HEK293 (cell line): ENCODE data around the gene FAM240A.

Experiments used
- CTCF ChIA-PET: fragments of 350-600 bp; formaldehyde crosslinking; extraction: SDS; loops from one replicate; lab custom pipeline; 2021; ENCODE audit warnings: antibody characterized with exemption; lab: Yijun Ruan, JAX
- POLR2A ChIA-PET: fragments of 300-600 bp; formaldehyde crosslinking; extraction: SDS; loops from one replicate; lab custom pipeline; 2020; ENCODE audit warnings: antibody characterized with exemption, inconsistent platforms; lab: Yijun Ruan, JAX
- H3K27ac ChIP-seq: fragments of 200-500 bp; sonication (Bioruptor generic); 2 replicates; pipeline ENCODE4 v1.5.1; 2014; ENCODE audit warnings: low read depth, low read length, control low read depth, inconsistent platforms; ENCODE audit errors: extremely low read depth
- H3K36me3 ChIP-seq, 2 experiments: fragments of 200-500 bp in 1 of 2; sonication (Bioruptor generic) in 1 of 2; 1 replicate in 1 of 2; 2 replicates in 1 of 2; pipeline ENCODE4 v1.5.1; 2014 to 2017; ENCODE audit warnings: inconsistent platforms in 2 of 2, low read length in 2 of 2; ENCODE audit not compliant: control insufficient read depth in 2 of 2, insufficient read depth in 1 of 2
- H3K4me1 ChIP-seq: fragments of 200-500 bp; sonication (Bioruptor generic); 2 replicates; pipeline ENCODE4 v1.5.1; 2014; ENCODE audit warnings: mild to moderate bottlenecking, low read length, inconsistent platforms; ENCODE audit not compliant: control insufficient read depth, insufficient read depth
- H3K4me3 ChIP-seq: 2 replicates; pipeline ENCODE4 v1.5.1; 2011; ENCODE audit warnings: low read depth, mild to moderate bottlenecking, control low read depth, low read length, moderate library complexity
- H3K9me3 ChIP-seq: fragments of 200-500 bp; sonication (Bioruptor generic); 2 replicates; pipeline ENCODE4 v1.5.1; 2014; ENCODE audit warnings: low read depth, low read length, inconsistent platforms; ENCODE audit not compliant: control insufficient read depth, insufficient read depth
- BCL11B ChIP-seq: fragments of 450-650 bp; formaldehyde crosslinking; IDR thresholded peaks from 2 replicates; pipeline ENCODE4 v1.5.1; 2016; ENCODE audit warnings: low read depth, missing biosample characterization, missing genetic modification characterization
- BCL6B ChIP-seq: fragments of 450-650 bp; formaldehyde crosslinking; IDR thresholded peaks from 2 replicates; pipeline ENCODE4 v1.5.1; 2017; ENCODE audit warnings: missing biosample characterization, missing genetic modification characterization
- GLI4 ChIP-seq: fragments of 450-650 bp; formaldehyde crosslinking; IDR thresholded peaks from 2 replicates; pipeline ENCODE4 v1.5.1; 2016; ENCODE audit warnings: missing biosample characterization, missing genetic modification characterization
- HOXD13 ChIP-seq: sonication (generic); formaldehyde crosslinking; IDR thresholded peaks from 2 replicates; pipeline ENCODE4 v1.8.0; 2022; ENCODE audit warnings: missing genetic modification reagents, borderline replicate concordance
- OSR2 ChIP-seq: fragments of 450-650 bp; formaldehyde crosslinking; IDR thresholded peaks from 2 replicates; pipeline ENCODE4 v1.5.1; 2016; ENCODE audit warnings: missing biosample characterization, missing genetic modification characterization
- OVOL3 ChIP-seq: fragments of 450-650 bp; formaldehyde crosslinking; IDR thresholded peaks from 2 replicates; pipeline ENCODE4 v1.5.1; 2016; ENCODE audit warnings: missing biosample characterization, missing genetic modification characterization
- RBAK ChIP-seq: fragments of 450-650 bp; formaldehyde crosslinking; IDR thresholded peaks from 2 replicates; pipeline ENCODE4 v1.5.1; 2016; ENCODE audit warnings: missing biosample characterization, missing genetic modification characterization
- SP2 ChIP-seq: fragments of 450-650 bp; formaldehyde crosslinking; IDR thresholded peaks from 2 replicates; pipeline ENCODE4 v1.5.1; 2016; ENCODE audit warnings: missing biosample characterization, missing genetic modification characterization
- WT1 ChIP-seq: fragments of 450-650 bp; formaldehyde crosslinking; IDR thresholded peaks from 2 replicates; pipeline ENCODE4 v1.5.1; 2016; ENCODE audit warnings: missing biosample characterization, missing genetic modification characterization
- ZBTB10 ChIP-seq: fragments of 450-650 bp; formaldehyde crosslinking; IDR thresholded peaks from 2 replicates; pipeline ENCODE4 v1.5.1; 2016; ENCODE audit warnings: missing biosample characterization, missing genetic modification characterization
- ZBTB48 ChIP-seq: fragments of 450-650 bp; formaldehyde crosslinking; IDR thresholded peaks from 2 replicates; pipeline ENCODE4 v1.5.1; 2016; ENCODE audit warnings: missing biosample characterization, missing genetic modification characterization
- ZBTB8A ChIP-seq: fragments of 450-650 bp; formaldehyde crosslinking; IDR thresholded peaks from 2 replicates; pipeline ENCODE4 v1.5.1; 2016; ENCODE audit warnings: missing biosample characterization, missing genetic modification characterization
- ZNF133 ChIP-seq: fragments of 450-650 bp; formaldehyde crosslinking; IDR thresholded peaks from 2 replicates; pipeline ENCODE4 v1.5.1; 2016; ENCODE audit warnings: missing biosample characterization, missing genetic modification characterization
- ZNF155 ChIP-seq: fragments of 450-650 bp; formaldehyde crosslinking; IDR thresholded peaks from 2 replicates; pipeline ENCODE4 v1.5.1; 2016; ENCODE audit warnings: missing biosample characterization, missing genetic modification characterization
- ZNF157 ChIP-seq: fragments of 450-650 bp; formaldehyde crosslinking; IDR thresholded peaks from 2 replicates; pipeline ENCODE4 v1.5.1; 2016; ENCODE audit warnings: missing biosample characterization, missing genetic modification characterization
- ZNF169 ChIP-seq: fragments of 450-650 bp; formaldehyde crosslinking; IDR thresholded peaks from 2 replicates; pipeline ENCODE4 v1.5.1; 2016; ENCODE audit warnings: missing biosample characterization, missing genetic modification characterization
- ZNF239 ChIP-seq: fragments of 450-650 bp; formaldehyde crosslinking; IDR thresholded peaks from 2 replicates; pipeline ENCODE4 v1.5.1; 2016; ENCODE audit warnings: missing biosample characterization, missing genetic modification characterization
- ZNF24 ChIP-seq: fragments of 450-650 bp; formaldehyde crosslinking; IDR thresholded peaks from 2 replicates; pipeline ENCODE4 v1.5.1; 2016; ENCODE audit warnings: missing biosample characterization, missing genetic modification characterization
- ZNF404 ChIP-seq: fragments of 450-650 bp; formaldehyde crosslinking; IDR thresholded peaks from 2 replicates; pipeline ENCODE4 v1.5.1; 2017; ENCODE audit warnings: missing biosample characterization, missing genetic modification characterization
- ZNF501 ChIP-seq: fragments of 450-650 bp; formaldehyde crosslinking; IDR thresholded peaks from 2 replicates; pipeline ENCODE4 v1.5.1; 2016; ENCODE audit warnings: missing biosample characterization, missing genetic modification characterization
- ZNF558 ChIP-seq: fragments of 450-650 bp; formaldehyde crosslinking; IDR thresholded peaks from 2 replicates; pipeline ENCODE4 v1.5.1; 2016; ENCODE audit warnings: missing biosample characterization, missing genetic modification characterization
- ZNF560 ChIP-seq: fragments of 450-650 bp; formaldehyde crosslinking; IDR thresholded peaks from 2 replicates; pipeline ENCODE4 v1.5.1; 2017; ENCODE audit warnings: missing biosample characterization, missing genetic modification characterization, borderline replicate concordance
- ZNF664 ChIP-seq: fragments of 450-650 bp; formaldehyde crosslinking; IDR thresholded peaks from 2 replicates; pipeline ENCODE4 v1.5.1; 2016; ENCODE audit warnings: missing biosample characterization, missing genetic modification characterization
- ZNF76 ChIP-seq: fragments of 450-650 bp; formaldehyde crosslinking; IDR thresholded peaks from 2 replicates; pipeline ENCODE4; 2016; ENCODE audit warnings: low read depth, missing biosample characterization, missing genetic modification characterization, borderline replicate concordance
- ZSCAN16 ChIP-seq: fragments of 450-650 bp; formaldehyde crosslinking; IDR thresholded peaks from 2 replicates; pipeline ENCODE4 v1.5.1; 2016; ENCODE audit warnings: missing biosample characterization, missing genetic modification characterization
- ZSCAN23 ChIP-seq: fragments of 450-650 bp; formaldehyde crosslinking; IDR thresholded peaks from 2 replicates; pipeline ENCODE4 v1.5.1; 2016; ENCODE audit warnings: missing biosample characterization, missing genetic modification characterization

FAM240A gene

GRCh38 chr3:46674031-46674845 lies 61.9 kb downstream of the FAM240A start:
- Histone ChIP-seq H3K36me3 (no peaks in the 10 kb centered on the region), H3K4me1 (no peaks in the 10 kb centered on the region), H3K27ac (no peak overlapping the region), H3K9me3 (no peaks in the 10 kb centered on the region), H3K4me3 (no peak overlapping the region)
- CTCF ChIA-PET, result interaction anchor here (0.5 to 0.7 kb wide), 2 partner anchors 13 to 1115 kb away, joined by 3 read pairs; no protein-coding TSS in a partner anchor
- TF ChIP-seq ZNF155 (tag by site-specific recombination), result no peak
- TF ChIP-seq HOXD13 (CRISPR knock-in tag), result no peak
- no peak for TF ChIP-seq ZSCAN16 (tag by site-specific recombination)
- no peak for TF ChIP-seq OSR2 (tag by site-specific recombination)
- no peak for TF ChIP-seq ZNF76
- no peak for TF ChIP-seq ZNF157
- no peak for TF ChIP-seq ZNF664 (tag by site-specific recombination)
- no peak for TF ChIP-seq ZBTB10 (tag by site-specific recombination)
- no peak for TF ChIP-seq GLI4 (tag by site-specific recombination)
- no peak for TF ChIP-seq WT1 (tag by site-specific recombination)
- TF ChIP-seq ZNF560 (tag by site-specific recombination), result no peak
- no peak for TF ChIP-seq ZNF24 (tag by site-specific recombination)
- TF ChIP-seq BCL6B (tag by site-specific recombination), result no peak
- no peak for TF ChIP-seq ZNF501 (tag by site-specific recombination)
- TF ChIP-seq OVOL3 (tag by site-specific recombination), result no peak
- POLR2A ChIA-PET, result no interaction called here

GRCh38 chr3:46675426-46675825 lies 63.1 kb downstream of the FAM240A start:
- CTCF ChIA-PET, result interaction anchor here (0.6 kb wide), 1 partner anchor 240 kb away, joined by 3 read pairs; no protein-coding TSS in a partner anchor
- Histone ChIP-seq H3K36me3 (no peaks in the 10 kb centered on the region), H3K27ac (no peak overlapping the region), H3K4me3 (no peak overlapping the region), H3K9me3 (no peaks in the 10 kb centered on the region)
- POLR2A ChIA-PET, result no interaction called here
- no peak for TF ChIP-seq SP2 (tag by site-specific recombination)
- no peak for TF ChIP-seq ZNF404 (tag by site-specific recombination)
- no peak for TF ChIP-seq ZBTB48 (tag by site-specific recombination)
- no peak for TF ChIP-seq RBAK (tag by site-specific recombination)
- no peak for TF ChIP-seq ZNF558 (tag by site-specific recombination)
- no peak for TF ChIP-seq BCL11B (tag by site-specific recombination)
- TF ChIP-seq ZNF239 (tag by site-specific recombination), result no peak
- no peak for TF ChIP-seq ZNF169 (tag by site-specific recombination)
- no peak for TF ChIP-seq ZBTB8A (tag by site-specific recombination)
- no peak for TF ChIP-seq ZNF133
- TF ChIP-seq ZSCAN23 (tag by site-specific recombination), result no peak
- TF ChIP-seq, all 188 proteins: peak for 0
- H3K4me1 ChIP-seq, result no peaks in the 10 kb centered on the region
